A549 (cell line): ENCODE results near the gene ROR2. TPM values are rescaled to one million over a fixed set of nuclear protein-coding genes. Genes with fewer than 3 reads are reported as not detected.

Source experiments
- ATAC-seq, 2 experiments: fragments of 200-7000 bp in 1 of 2; fragments of >200 bp in 1 of 2; cut with Nextera tagmentation in 1 of 2; cut with Tn5 transposase in 1 of 2; 3 replicates each; pipeline versions ENCODE4 v1.8.0 to v1.9.1; 2018 to 2020; ENCODE audit warnings: mild to moderate bottlenecking in 1 of 2, moderate library complexity in 1 of 2
- CTCF ChIA-PET: fragments of 300-600 bp; sonication (Branson Sonifier 250); formaldehyde crosslinking; extraction: SDS; loops from one replicate; lab custom pipeline; 2021; ENCODE audit warnings: antibody characterized with exemption, inconsistent platforms; lab: Yijun Ruan, JAX
- POLR2A ChIA-PET: fragments of 350-600 bp; formaldehyde crosslinking; extraction: SDS; loops from one replicate; lab custom pipeline; 2021; ENCODE audit warnings: antibody characterized with exemption, inconsistent platforms; lab: Yijun Ruan, JAX
- DNase-seq, 2 experiments: peaks; one replicate each; pipeline versions ENCODE4 v3.0.0 to v3.0.0-alpha.2; 2011 to 2016; ENCODE audit warnings: low read depth in 1 of 2, low spot score in 1 of 2
- FAIRE-seq: peaks from 2 replicates; lab custom pipeline; 2011; peaks lifted over from hg19 to GRCh38; lab: Jason Lieb, UNC
- H3K27ac ChIP-seq, 2 experiments: fragments of >200 bp; sonication (Bioruptor Twin); formaldehyde crosslinking; 3 replicates each; pipeline ENCODE4 v1.5.1; 2016 to 2017
- H3K4me1 ChIP-seq: fragments of >200 bp; sonication (Bioruptor Twin); formaldehyde crosslinking; 3 replicates; pipeline ENCODE4 v1.6.1; 2016
- H3K4me2 ChIP-seq: fragments of >200 bp; sonication (Bioruptor Twin); formaldehyde crosslinking; 3 replicates; pipeline ENCODE4 v1.6.1; 2016
- H3K4me3 ChIP-seq: fragments of >200 bp; sonication (Bioruptor Twin); formaldehyde crosslinking; 3 replicates; pipeline ENCODE4 v1.5.1; 2016
- H3K9me3 ChIP-seq: fragments of >200 bp; sonication (Bioruptor Twin); formaldehyde crosslinking; 3 replicates; pipeline ENCODE4 v1.6.1; 2016
- BCL3 ChIP-seq: fragments of >200 bp; sonication (Bioruptor Twin); formaldehyde crosslinking; IDR thresholded peaks from 3 replicates; pipeline ENCODE4 v1.6.1; 2016
- CHD2 ChIP-seq: fragments of 150-350 bp; IDR thresholded peaks from 2 replicates; pipeline ENCODE4 v1.6.1; 2014; ENCODE audit warnings: low read length; ENCODE audit not compliant: partially characterized antibody
- E2F6 ChIP-seq: IDR thresholded peaks from 2 replicates; pipeline ENCODE4 v1.6.1; 2012; ENCODE audit warnings: low read depth, borderline replicate concordance
- EHF ChIP-seq: fragments of 250-450 bp; sonication (Bioruptor Pico); IDR thresholded peaks from 2 replicates; pipeline ENCODE4 v1.5.0; 2020; ENCODE audit warnings: mild to moderate bottlenecking
- EHMT2 ChIP-seq: fragments of 200-600 bp; sonication (generic); IDR thresholded peaks from 2 replicates; pipeline ENCODE4 v1.6.1; 2016; ENCODE audit warnings: antibody characterized with exemption, low read depth, mild to moderate bottlenecking, moderate library complexity
- EP300 ChIP-seq, 2 experiments: fragments of >200 bp; sonication (Bioruptor Twin); formaldehyde crosslinking; IDR thresholded peaks; 2 replicates in 1 of 2; 3 replicates in 1 of 2; pipeline ENCODE4 v1.6.1; 2016 to 2017
- ESRRA ChIP-seq: fragments of 150-350 bp; IDR thresholded peaks from 2 replicates; pipeline ENCODE4 v1.6.1; 2014; ENCODE audit warnings: mild to moderate bottlenecking, low read length, borderline replicate concordance
- FOXS1 ChIP-seq: fragments of 250-450 bp; sonication (Bioruptor Pico); IDR thresholded peaks from 2 replicates; pipeline ENCODE4 v1.5.0; 2020; ENCODE audit warnings: mild to moderate bottlenecking, moderate library complexity
- GATA3 ChIP-seq: IDR thresholded peaks from 2 replicates; pipeline ENCODE4 v1.6.1; 2012; ENCODE audit warnings: borderline replicate concordance
- HDAC2 ChIP-seq: fragments of 200-600 bp; sonication (generic); IDR thresholded peaks from 2 replicates; pipeline ENCODE4 v1.6.1; 2016
- HOXA7 ChIP-seq: fragments of 250-450 bp; sonication (Bioruptor Pico); IDR thresholded peaks from 2 replicates; pipeline ENCODE4 v1.5.0; 2020; ENCODE audit warnings: mild to moderate bottlenecking, moderate library complexity
- HOXB13 ChIP-seq: fragments of 250-450 bp; sonication (Bioruptor Pico); IDR thresholded peaks from 2 replicates; pipeline ENCODE4 v1.5.0; 2020; ENCODE audit warnings: low read depth, mild to moderate bottlenecking, moderate library complexity
- KDM5A ChIP-seq: fragments of 200-600 bp; sonication (generic); IDR thresholded peaks from 2 replicates; pipeline ENCODE4 v1.6.1; 2016; ENCODE audit warnings: antibody characterized with exemption, mild to moderate bottlenecking
- MYC ChIP-seq: IDR thresholded peaks from 2 replicates; pipeline ENCODE4 v1.6.1; 2012; ENCODE audit warnings: mild to moderate bottlenecking, inconsistent platforms, low read length, improper control_type of control experiment, borderline replicate concordance
- NFE2L2 ChIP-seq: fragments of 150-350 bp; conservative IDR thresholded peaks from 2 replicates; pipeline ENCODE4 v1.6.1; 2014; ENCODE audit warnings: low read length
- PHF8 ChIP-seq: fragments of 200-600 bp; sonication (generic); IDR thresholded peaks from 2 replicates; pipeline ENCODE4 v1.6.1; 2016; ENCODE audit warnings: low read depth, mild to moderate bottlenecking, antibody characterized with exemption, moderate library complexity, borderline replicate concordance
- POLR2A ChIP-seq: IDR thresholded peaks from 2 replicates; pipeline ENCODE4 v1.6.1; 2012; ENCODE audit warnings: mild to moderate bottlenecking, low read length
- REST ChIP-seq: fragments of 200-600 bp; sonication (generic); IDR thresholded peaks from 2 replicates; pipeline ENCODE4 v1.6.1; 2016; ENCODE audit warnings: antibody characterized with exemption, mild to moderate bottlenecking, moderate library complexity
- SMC3 ChIP-seq: fragments of >200 bp; sonication (Bioruptor Twin); formaldehyde crosslinking; IDR thresholded peaks from 3 replicates; pipeline ENCODE4 v1.6.1; 2018; ENCODE audit warnings: inconsistent platforms
- SREBF2 ChIP-seq: fragments of 450-650 bp; IDR thresholded peaks from 2 replicates; pipeline ENCODE4 v1.6.1; 2014; ENCODE audit warnings: mild to moderate bottlenecking, moderate library complexity
- TP53 ChIP-seq: fragments of 250-450 bp; sonication (Bioruptor Pico); IDR thresholded peaks from 2 replicates; pipeline ENCODE4 v1.5.0; 2021; ENCODE audit warnings: mild to moderate bottlenecking, moderate library complexity
- ZC3H11A ChIP-seq: fragments of 450-650 bp; IDR thresholded peaks from 2 replicates; pipeline ENCODE4 v1.6.1; 2014; ENCODE audit warnings: antibody characterized with exemption, mild to moderate bottlenecking
- ZNF302 ChIP-seq: fragments of 250-450 bp; sonication (Bioruptor Pico); IDR thresholded peaks from 2 replicates; pipeline ENCODE4 v1.9.0; 2021; ENCODE audit warnings: inconsistent platforms, mild to moderate bottlenecking, moderate library complexity
- ZSCAN20 ChIP-seq: fragments of 250-450 bp; sonication (Bioruptor Pico); IDR thresholded peaks from 2 replicates; pipeline ENCODE4 v1.8.0; 2022; ENCODE audit warnings: mild to moderate bottlenecking, moderate library complexity
- WGBS: methylation state at CpG from one replicate; pipeline ENCODE4 v1.1.6; 2017; ENCODE audit errors: missing lambda C conversion rate; 5-methylcytosine and 5-hydroxymethylcytosine counted together
- polyA plus RNA-seq, 4 experiments: library from polyadenylated mRNA; depleted of rRNA in 3 of 4; stranded (reverse); fragments of >200 nt; fragmentation: RNase III in 1 of 4; extraction: RNeasy Plus Mini Kit Qiagen cat#74134 plus additional on column Dnase treatment in 1 of 4; gene quantifications; 2 replicates in 3 of 4; 3 replicates in 1 of 4; pipeline ENCODE4 v1.2.3, GENCODE V29; 2011 to 2017

Gene ROR2
- polyA plus RNA-seq, 2 of the 4 experiments (the other 2 are of a cell fraction) = 0.12 to 0.53 TPM

GRCh38 chr9:91690540-91691249, 259.3 kb downstream of the ROR2 start:
- Histone ChIP-seq H3K4me3 (no peak overlapping the region), H3K4me1 (no peaks in the 10 kb centered on the region), H3K9me3 (no peaks in the 10 kb centered on the region), H3K27ac (no peak overlapping the region), H3K4me2 (no peak overlapping the region)
- ATAC-seq (no peak), FAIRE-seq (no peak), DNase-seq (no peak)
- TF ChIP-seq EHMT2 (no peak), POLR2A (no peak), HDAC2 (no peak), BCL3 (no peak), CHD2 (no peak), FOXS1 (CRISPR knock-in tag) (no peak), ZC3H11A (no peak), KDM5A (no peak), EP300 (IDR thresholded peaks at IDR 0.05) (no peak), REST (no peak), MYC (no peak), GATA3 (no peak), SREBF2 (no peak), HOXA7 (CRISPR knock-in tag) (no peak)
- POLR2A ChIA-PET = no interaction called here
- WGBS = 58% methylated on average over 5 of the region's 5 CpGs
- CTCF ChIA-PET = interaction anchor here (1.1 to 2.9 kb wide), 4 partner anchors 14 to 776 kb away, joined by 3 to 8 read pairs (median 5); no protein-coding TSS in a partner anchor

GRCh38 chr9:91689006-91689405, 261.0 kb downstream of the ROR2 start:
- Histone ChIP-seq H3K27ac (no peak overlapping the region), H3K4me3 (no peak overlapping the region), H3K9me3 (no peaks in the 10 kb centered on the region), H3K4me2 (no peak overlapping the region), H3K4me1 (no peaks in the 10 kb centered on the region)
- FAIRE-seq (no peak), ATAC-seq (no peak), DNase-seq (no peak)
- TF ChIP-seq POLR2A = no peak
- no peak for TF ChIP-seq HOXB13 (CRISPR knock-in tag)
- TF ChIP-seq FOXS1 (CRISPR knock-in tag) = no peak
- no peak for TF ChIP-seq E2F6
- ChIA-PET POLR2A (no interaction called here), CTCF (interaction anchor here (2.9 kb wide), 1 partner anchor 774 kb away, joined by 8 read pairs; no protein-coding TSS in a partner anchor)
- WGBS = 57% methylated on average over 4 of the region's 4 CpGs

- CTCF ChIA-PET = interaction anchor here (0.6 to 3.5 kb wide), 10 partner anchors 9 to 768 kb away, joined by 3 to 26 read pairs (median 4); no protein-coding TSS in a partner anchor
- FAIRE-seq = no peak
Measured at GRCh38 chr9:91683269-91683668, 266.8 kb downstream of the ROR2 start.

More at GRCh38 chr9:91683269-91683668, 266.8 kb downstream of the ROR2 start:
- Histone ChIP-seq H3K9me3 (no peaks in the 10 kb centered on the region), H3K4me2 (no peak overlapping the region), H3K4me1 (no peaks in the 10 kb centered on the region), H3K27ac (no peak overlapping the region), H3K4me3 (no peak overlapping the region)
- WGBS = 8% methylated on average over 1 of the region's 1 CpG
- DNase-seq = no peak
- TF ChIP-seq TP53 (no peak), SMC3 (no peak), PHF8 (no peak), ESRRA (no peak), BCL3 (no peak), NFE2L2 (no peak), EHF (CRISPR knock-in tag) (no peak), ZNF302 (CRISPR knock-in tag) (no peak), ZSCAN20 (no peak), EHMT2 (no peak), REST (no peak)
- no peak for ATAC-seq
- POLR2A ChIA-PET = no interaction called here
